Loucy (cell line): ENCODE measurements around the gene U2AF2.

Source experiments
- H2AFZ ChIP-seq: fragments of 200-600 bp; sonication (generic); 2 replicates; pipeline ENCODE4 v1.6.0; 2016; ENCODE audit warnings: antibody characterized with exemption, mild to moderate bottlenecking, low read length, moderate library complexity
- H3F3A ChIP-seq: fragments of 200-600 bp; 2 replicates; pipeline ENCODE4 v1.6.0; 2016; ENCODE audit warnings: antibody characterized with exemption, low read depth, mild to moderate bottlenecking
- H3K27me3 ChIP-seq: fragments of 200-600 bp; sonication (generic); 2 replicates; pipeline ENCODE4 v1.6.1; 2014; ENCODE audit warnings: low read length, mild to moderate bottlenecking; ENCODE audit not compliant: insufficient read depth, poor library complexity, severe bottlenecking
- H3K36me3 ChIP-seq: fragments of 200-600 bp; sonication (generic); 2 replicates; pipeline ENCODE4 v1.6.1; 2016; ENCODE audit warnings: low read length; ENCODE audit not compliant: insufficient read depth
- H3K4me1 ChIP-seq: fragments of 200-600 bp; sonication (generic); 2 replicates; pipeline ENCODE4 v1.5.1; 2014; ENCODE audit warnings: low read length, mild to moderate bottlenecking; ENCODE audit not compliant: insufficient read depth, poor library complexity, severe bottlenecking
- H3K4me2 ChIP-seq: fragments of 200-600 bp; sonication (generic); 2 replicates; pipeline ENCODE4 v1.6.0; 2014; ENCODE audit warnings: antibody characterized with exemption, low read length, low read depth, mild to moderate bottlenecking; ENCODE audit not compliant: poor library complexity, severe bottlenecking
- H3K4me3 ChIP-seq: fragments of 200-600 bp; sonication (generic); 2 replicates; pipeline ENCODE4 v1.5.1; 2014; ENCODE audit warnings: low read length, mild to moderate bottlenecking, mixed read lengths; ENCODE audit not compliant: poor library complexity, severe bottlenecking
- H3K79me2 ChIP-seq: fragments of 200-600 bp; sonication (generic); 2 replicates; pipeline ENCODE4 v1.6.1; 2014; ENCODE audit warnings: low read length; ENCODE audit not compliant: insufficient read depth
- H3K9ac ChIP-seq: fragments of 200-600 bp; sonication (generic); 2 replicates; pipeline ENCODE4 v1.6.0; 2014; ENCODE audit warnings: mild to moderate bottlenecking, low read depth, low read length, moderate library complexity; ENCODE audit not compliant: poor library complexity, severe bottlenecking
- H3K9me2 ChIP-seq: fragments of 200-600 bp; sonication (generic); replicated peaks from 2 replicates; pipeline ENCODE4 v1.6.1; 2016; ENCODE audit warnings: low read depth, low read length, mixed read lengths
- H3K9me3 ChIP-seq: fragments of 200-600 bp; sonication (generic); 2 replicates; pipeline ENCODE4 v1.6.1; 2014; ENCODE audit warnings: mild to moderate bottlenecking, antibody characterized with exemption, low read length, low read depth; ENCODE audit not compliant: insufficient read depth
- H4K20me1 ChIP-seq: fragments of 200-600 bp; sonication (generic); 2 replicates; pipeline ENCODE4 v1.6.0; 2014; ENCODE audit warnings: antibody characterized with exemption, low read length, mild to moderate bottlenecking; ENCODE audit not compliant: insufficient read depth, poor library complexity, severe bottlenecking
- CTCF ChIP-seq: fragments of 200-600 bp; sonication (generic); conservative IDR thresholded peaks from 2 replicates; pipeline ENCODE4 v1.5.1; 2014; ENCODE audit warnings: mild to moderate bottlenecking, antibody characterized with exemption, low read length
- EZH2phosphoT487 ChIP-seq: fragments of 200-600 bp; IDR thresholded peaks from 2 replicates; pipeline ENCODE4 v1.6.1; 2018; ENCODE audit warnings: antibody characterized with exemption, mild to moderate bottlenecking, moderate library complexity, borderline replicate concordance

The U2AF2 gene

GRCh38 chr19:55674459-55674840, 19.6 kb downstream of the U2AF2 start:
- H2AFZ ChIP-seq, result no peak overlapping the region
- no peaks in the 10 kb centered on the region for H3K9me3 ChIP-seq
- H3F3A ChIP-seq, result peaks cover 5% of the 10 kb centered on the region; the same call in 1 of the 2 replicates
- H3K9me2 ChIP-seq, result no peaks in the 10 kb centered on the region
- no peak for TF ChIP-seq CTCF
- TF ChIP-seq EZH2phosphoT487, result no peak
- peaks cover 83% of the 10 kb centered on the region for H3K79me2 ChIP-seq
- no peaks in the 10 kb centered on the region for H3K27me3 ChIP-seq
- H3K4me3 ChIP-seq, result no peak overlapping the region
- peaks cover 4% of the 10 kb centered on the region for H3K4me1 ChIP-seq
- H3K36me3 ChIP-seq, result peaks cover 86% of the 10 kb centered on the region
- H3K9ac ChIP-seq, result no peak overlapping the region
- no peak overlapping the region for H3K4me2 ChIP-seq
- peaks cover 76% of the 10 kb centered on the region for H4K20me1 ChIP-seq

- Histone ChIP-seq H3K79me2 (peaks cover 81% of the 10 kb centered on the region), H2AFZ (no peak within 1 kb of the TSS), H3K9me2 (no peaks in the 10 kb centered on the region), H3F3A (peaks cover 5% of the 10 kb centered on the region; the same call in 1 of the 2 replicates), H3K4me1 (peaks cover 4% of the 10 kb centered on the region), H3K36me3 (peaks cover 86% of the 10 kb centered on the region), H3K4me2 (peak within 1 kb of the TSS; percentile 74), H4K20me1 (peaks cover 72% of the 10 kb centered on the region), H3K4me3 (peak within 1 kb of the TSS; percentile 76), H3K9ac (peak within 1 kb of the TSS; percentile 80), H3K9me3 (no peaks in the 10 kb centered on the region), H3K27me3 (no peaks in the 10 kb centered on the region)
- TF ChIP-seq EZH2phosphoT487, result no peak
- no peak for TF ChIP-seq CTCF
These were observed 20.2 kb downstream of the U2AF2 start, which contains the start of gene EPN1 for GRCh38 chr19:55674841-55675660. EPN1 (plus strand) TSS chr19:55675226; CDS start chr19:55678628, 3,402 bp downstream.

- TF ChIP-seq CTCF (no peak), EZH2phosphoT487 (no peak)
- Histone ChIP-seq H3K27me3 (no peaks in the 10 kb centered on the region), H3K79me2 (peaks cover 74% of the 10 kb centered on the region), H3F3A (peaks cover 5% of the 10 kb centered on the region; the same call in 1 of the 2 replicates), H3K4me1 (peaks cover 4% of the 10 kb centered on the region), H3K4me2 (peak overlapping the region; percentile 74), H3K36me3 (peaks cover 86% of the 10 kb centered on the region), H3K9ac (peak overlapping the region; percentile 80), H3K4me3 (peak overlapping the region; percentile 76), H4K20me1 (peaks cover 71% of the 10 kb centered on the region), H3K9me3 (no peaks in the 10 kb centered on the region), H2AFZ (no peak overlapping the region), H3K9me2 (no peaks in the 10 kb centered on the region)
These were observed 21.0 kb downstream of the U2AF2 start for GRCh38 chr19:55675661-55676354.
